Esophagus squamous epithelium (tissue), 5 donors: ENCODE data around the gene ARHGEF28. TPM values are rescaled to one million over a fixed set of nuclear protein-coding genes. Genes with fewer than 3 reads are reported as not detected.

Experiments used
- DNase-seq: peaks from one replicate; lab custom pipeline; 2025; lab: John Stamatoyannopoulos, UW
- H3K27ac ChIP-seq, 4 donors: fragments of 200-600 bp; sonication (generic); one replicate each; pipeline ENCODE4 v1.5.1; 2016 to 2019; ENCODE audit warnings: mild to moderate bottlenecking in 1 of 4
- H3K27me3 ChIP-seq, 4 donors: fragments of 200-600 bp; sonication (generic); 1 replicate in 3 of 4; 2 replicates in 1 of 4; pipeline versions ENCODE4 v1.5.1 to v1.6.0; 2017 to 2021; ENCODE audit warnings: antibody characterized with exemption in 1 of 4
- H3K36me3 ChIP-seq, 3 donors: fragments of 200-600 bp; sonication (generic); one replicate each; pipeline ENCODE4 v1.5.1; 2016 to 2019
- H3K4me1 ChIP-seq, 3 donors: fragments of 200-600 bp; sonication (generic); one replicate each; pipeline ENCODE4 v1.5.1; 2017 to 2019
- H3K4me3 ChIP-seq, 4 donors: fragments of 200-600 bp; sonication (generic); 1 replicate in 3 of 4; 2 replicates in 1 of 4; pipeline ENCODE4 v1.5.1; 2016 to 2019; ENCODE audit warnings: mild to moderate bottlenecking in 2 of 4, moderate library complexity in 1 of 4
- H3K9me3 ChIP-seq, 3 donors: fragments of 200-600 bp; sonication (generic); one replicate each; pipeline ENCODE4 v1.5.1; 2016 to 2019
- POLR2A ChIP-seq, 4 donors: fragments of 450-650 bp; IDR thresholded peaks; one replicate each; pipeline ENCODE4 v1.6.1; 2017; ENCODE audit warnings: antibody characterized with exemption in 4 of 4, mild to moderate bottlenecking in 4 of 4, moderate library complexity in 3 of 4
- WGBS, 2 donors: methylation state at CpG; one replicate each; pipeline ENCODE4 v1.1.5; 2018; 5-methylcytosine and 5-hydroxymethylcytosine counted together
- intact Hi-C: fragments of 100-400 bp; cut with DNase I; formaldehyde crosslinking; loops from one replicate; pipeline ENCODE4 v1.15.0; 2022
- total RNA-seq, 4 donors: library from RNA; depleted of rRNA; stranded (reverse); fragments of >200 nt; gene quantifications; one replicate each; pipeline ENCODE4 v1.1.0, GENCODE V29; 2016
- TF ChIP-seq, protein P1 (sequence below), 6 experiments: fragments of 450-650 bp in 4 of 6; fragments of 200-600 bp in 2 of 6; sonication (generic) in 2 of 6; IDR thresholded peaks; one replicate each; pipeline ENCODE4 v1.5.1; 2016 to 2019; ENCODE audit warnings: antibody characterized with exemption in 6 of 6, mild to moderate bottlenecking in 4 of 6, moderate library complexity in 4 of 6
- donor health status: DM: yes; HTN: yes; CAD: no.

Gene ARHGEF28
- total RNA-seq, 4 donors from 2014 or later, result 9.2 to 34.3 (median 12.7) TPM

DNA sequence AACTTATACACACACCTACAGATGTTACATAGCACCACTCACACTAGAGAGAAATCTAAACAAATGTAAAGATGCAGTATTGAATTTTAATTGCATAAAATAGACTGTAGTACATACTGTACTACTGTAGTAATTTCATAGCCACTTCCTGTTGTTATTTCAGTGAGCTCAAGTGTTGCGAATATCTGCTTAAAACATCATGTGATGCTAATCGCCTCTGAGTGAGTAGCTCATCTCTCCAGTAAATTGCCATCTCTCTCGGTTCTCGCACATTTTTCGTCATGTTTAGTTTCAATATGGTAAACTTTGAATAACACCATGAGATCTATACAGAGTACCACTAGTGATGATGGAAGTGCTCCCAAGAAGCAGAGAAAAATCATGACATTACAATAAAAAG is 22.0 kb upstream of the ARHGEF28 start:
- no peaks in the 10 kb centered on the region for H3K27me3 ChIP-seq
- no peak for TF ChIP-seq POLR2A (IDR thresholded peaks at IDR 0.05)
- TF ChIP-seq, protein P1, sequence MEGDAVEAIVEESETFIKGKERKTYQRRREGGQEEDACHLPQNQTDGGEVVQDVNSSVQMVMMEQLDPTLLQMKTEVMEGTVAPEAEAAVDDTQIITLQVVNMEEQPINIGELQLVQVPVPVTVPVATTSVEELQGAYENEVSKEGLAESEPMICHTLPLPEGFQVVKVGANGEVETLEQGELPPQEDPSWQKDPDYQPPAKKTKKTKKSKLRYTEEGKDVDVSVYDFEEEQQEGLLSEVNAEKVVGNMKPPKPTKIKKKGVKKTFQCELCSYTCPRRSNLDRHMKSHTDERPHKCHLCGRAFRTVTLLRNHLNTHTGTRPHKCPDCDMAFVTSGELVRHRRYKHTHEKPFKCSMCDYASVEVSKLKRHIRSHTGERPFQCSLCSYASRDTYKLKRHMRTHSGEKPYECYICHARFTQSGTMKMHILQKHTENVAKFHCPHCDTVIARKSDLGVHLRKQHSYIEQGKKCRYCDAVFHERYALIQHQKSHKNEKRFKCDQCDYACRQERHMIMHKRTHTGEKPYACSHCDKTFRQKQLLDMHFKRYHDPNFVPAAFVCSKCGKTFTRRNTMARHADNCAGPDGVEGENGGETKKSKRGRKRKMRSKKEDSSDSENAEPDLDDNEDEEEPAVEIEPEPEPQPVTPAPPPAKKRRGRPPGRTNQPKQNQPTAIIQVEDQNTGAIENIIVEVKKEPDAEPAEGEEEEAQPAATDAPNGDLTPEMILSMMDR (IDR thresholded peaks at IDR 0.05), result no peak
- no peaks in the 10 kb centered on the region for H3K36me3 ChIP-seq
- H3K27ac ChIP-seq, result no peak overlapping the region
- intact Hi-C loops, result no loop called here
- no peak overlapping the region for H3K4me3 ChIP-seq
- DNase-seq, result no peak
- peaks cover 0 to 15% (median 3%) of the 10 kb centered on the region in 3 donors for H3K4me1 ChIP-seq
- peaks cover 0 to 3% (median 0%) of the 10 kb centered on the region in 3 donors for H3K9me3 ChIP-seq
- 78 to 88% methylated on average over 5 of the region's 5 CpGs for WGBS, 2 donors

DNA sequence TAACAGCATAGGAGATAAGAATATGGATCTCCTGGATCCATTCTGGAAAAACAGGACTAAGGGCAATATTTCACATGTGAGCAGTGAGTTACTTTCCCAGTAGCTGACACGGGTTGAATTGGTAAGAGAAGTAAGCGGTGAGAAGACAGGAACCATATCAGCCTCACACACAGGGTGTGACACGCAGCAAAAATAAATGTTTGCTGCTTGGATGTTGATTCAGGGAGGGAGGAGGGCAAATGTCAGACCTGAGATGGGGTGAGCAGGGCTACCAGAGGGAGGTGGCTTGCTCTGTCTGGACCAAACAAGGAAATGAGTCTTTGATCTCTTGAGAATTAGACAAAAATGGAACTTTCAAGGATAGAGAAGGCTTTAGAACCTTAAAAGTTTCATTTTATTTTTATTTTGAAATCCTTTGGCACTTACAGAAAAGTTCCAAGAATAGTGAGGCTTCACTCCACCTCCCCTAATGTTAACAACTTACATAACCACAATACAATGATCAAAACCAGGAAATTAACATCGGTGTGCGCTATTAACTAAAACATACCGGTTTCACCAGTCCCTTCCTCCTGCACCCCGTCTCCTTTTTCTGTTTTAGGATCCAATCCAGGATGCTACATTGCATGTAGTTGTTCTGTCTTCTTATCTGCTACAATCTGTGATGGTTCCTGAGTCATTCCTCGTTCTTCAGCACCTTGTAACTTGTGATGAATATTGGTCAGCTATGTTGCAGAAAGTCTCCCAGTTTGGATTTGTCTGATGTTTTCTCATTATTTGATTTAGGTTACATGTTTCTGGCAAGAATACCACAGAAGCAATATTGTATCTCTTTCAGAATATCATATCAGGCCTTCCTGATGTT is 20.5 kb upstream of the ARHGEF28 start:
- H3K4me1 ChIP-seq, result peaks cover 0 to 15% (median 3%) of the 10 kb centered on the region in 3 donors
- intact Hi-C loops, result no loop called here
- H3K27me3 ChIP-seq, result no peaks in the 10 kb centered on the region
- no peak for DNase-seq
- no peak overlapping the region for H3K4me3 ChIP-seq
- peaks cover 0 to 3% (median 0%) of the 10 kb centered on the region in 3 donors for H3K9me3 ChIP-seq
- WGBS, 2 donors, result 50 to 52% methylated on average over 8 of the region's 8 CpGs
- no peaks in the 10 kb centered on the region for H3K36me3 ChIP-seq
- peak overlapping the region in 3 of 4 donors; percentile 7 to 38 (median 31) for H3K27ac ChIP-seq
- TF ChIP-seq, protein P1 (IDR thresholded peaks at IDR 0.05), result no peak
- no peak for TF ChIP-seq POLR2A (IDR thresholded peaks at IDR 0.05)

DNA sequence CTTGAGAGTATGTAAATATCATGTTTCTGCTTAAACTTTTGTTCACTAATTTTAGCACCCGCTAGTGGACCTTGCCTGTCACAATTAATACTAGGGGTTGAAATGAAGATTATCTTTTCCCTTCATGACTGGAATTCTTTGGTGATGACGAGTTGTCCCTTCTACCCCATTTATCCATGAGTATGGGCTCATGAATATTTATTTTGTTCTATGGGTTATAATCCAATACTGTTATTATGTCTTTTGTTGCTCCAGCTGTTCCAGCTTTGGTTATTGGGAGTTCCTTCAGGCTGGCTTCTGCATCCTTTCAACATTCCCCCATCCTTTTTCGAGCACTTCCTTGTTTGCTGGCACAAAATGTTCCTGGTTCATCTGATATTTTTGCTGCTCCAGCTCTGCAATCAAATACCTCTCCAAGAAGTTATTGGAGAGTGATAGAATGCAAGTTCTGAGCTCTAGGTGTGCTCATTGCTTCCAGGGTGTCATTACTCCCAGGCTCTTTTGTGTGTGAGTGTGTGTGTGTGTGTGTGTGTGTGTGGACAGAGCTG is 19.7 kb upstream of the ARHGEF28 start:
- intact Hi-C loops, result no loop called here
- H3K9me3 ChIP-seq, result peaks cover 0 to 3% (median 0%) of the 10 kb centered on the region in 3 donors
- DNase-seq, result no peak
- 44 to 63% methylated on average over 3 of the region's 3 CpGs for WGBS, 2 donors
- H3K27me3 ChIP-seq, result no peaks in the 10 kb centered on the region
- H3K36me3 ChIP-seq, result no peaks in the 10 kb centered on the region
- H3K4me3 ChIP-seq, result no peak overlapping the region
- no peak for TF ChIP-seq POLR2A (IDR thresholded peaks at IDR 0.05)
- TF ChIP-seq, protein P1 (IDR thresholded peaks at IDR 0.05), result no peak
- no peak overlapping the region for H3K27ac ChIP-seq
- H3K4me1 ChIP-seq, result peaks cover 0 to 15% (median 3%) of the 10 kb centered on the region in 3 donors

DNA sequence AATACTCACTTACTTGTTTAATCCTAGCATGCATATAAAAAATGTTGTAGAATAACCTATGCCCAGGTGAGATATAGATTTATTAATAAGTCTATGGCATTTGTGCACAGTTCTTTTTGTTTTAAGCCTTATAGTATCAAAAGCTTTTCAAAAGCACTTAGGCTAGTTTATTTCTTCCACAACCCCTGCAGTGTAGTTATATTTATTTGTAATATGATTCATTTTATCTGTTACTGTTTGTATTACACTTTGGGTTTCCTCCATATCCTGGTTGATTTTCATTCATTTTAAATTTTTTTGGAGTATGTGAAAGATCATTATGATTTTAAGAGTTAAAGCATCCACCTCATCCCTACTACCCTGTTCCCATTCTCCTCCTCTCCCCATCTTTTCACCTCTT is 18.8 kb upstream of the ARHGEF28 start:
- H3K4me3 ChIP-seq, result no peak overlapping the region
- H3K9me3 ChIP-seq, result no peaks in the 10 kb centered on the region
- no peak for TF ChIP-seq POLR2A (IDR thresholded peaks at IDR 0.05)
- TF ChIP-seq, protein P1 (IDR thresholded peaks at IDR 0.05), result no peak
- peaks cover 0 to 15% (median 3%) of the 10 kb centered on the region in 3 donors for H3K4me1 ChIP-seq
- DNase-seq, result no peak
- no peaks in the 10 kb centered on the region for H3K36me3 ChIP-seq
- H3K27me3 ChIP-seq, result no peaks in the 10 kb centered on the region
- no peak overlapping the region for H3K27ac ChIP-seq
- intact Hi-C loops, result no loop called here

DNA sequence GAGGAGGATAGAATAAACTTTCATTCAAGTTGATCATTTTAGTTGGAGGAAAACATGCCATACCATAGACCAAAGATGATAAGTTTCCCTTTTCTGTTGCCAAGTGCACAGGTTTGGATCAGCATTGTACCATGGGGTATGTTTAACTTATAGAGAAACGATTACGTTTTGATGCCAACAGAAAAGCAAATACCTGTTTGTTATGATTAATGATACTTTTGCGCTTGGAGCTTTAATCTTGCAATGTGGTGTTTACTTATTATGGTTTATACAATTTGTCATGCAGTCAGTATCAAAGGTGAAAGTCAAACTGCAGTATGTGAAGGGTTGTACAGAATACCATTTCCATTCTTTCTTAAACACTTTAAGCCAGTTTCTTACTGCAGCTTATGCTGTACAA is 13.2 kb upstream of the ARHGEF28 start:
- WGBS, 2 donors, result 11 to 28% methylated on average over 3 of the region's 3 CpGs

More for the DNA sequence above, 13.2 kb upstream of the ARHGEF28 start:
- Histone ChIP-seq H3K36me3 (no peaks in the 10 kb centered on the region), H3K4me1 (peaks cover 0 to 34% (median 0%) of the 10 kb centered on the region in 3 donors), H3K9me3 (no peaks in the 10 kb centered on the region), H3K27ac (no peak overlapping the region), H3K4me3 (no peak overlapping the region), H3K27me3 (no peaks in the 10 kb centered on the region)
- no peak for DNase-seq
- TF ChIP-seq, protein P1 (IDR thresholded peaks at IDR 0.05), result no peak
- no peak for TF ChIP-seq POLR2A (IDR thresholded peaks at IDR 0.05)
- intact Hi-C loops, result no loop called here
